ENCODE data around the gene MYOZ3. TPM values are rescaled to one million over a fixed set of nuclear protein-coding genes. Genes with fewer than 3 reads are reported as not detected.

The MYOZ3 gene
- total RNA-seq, 1 experiment from 2014 or later, result 0.10 TPM

DNA sequence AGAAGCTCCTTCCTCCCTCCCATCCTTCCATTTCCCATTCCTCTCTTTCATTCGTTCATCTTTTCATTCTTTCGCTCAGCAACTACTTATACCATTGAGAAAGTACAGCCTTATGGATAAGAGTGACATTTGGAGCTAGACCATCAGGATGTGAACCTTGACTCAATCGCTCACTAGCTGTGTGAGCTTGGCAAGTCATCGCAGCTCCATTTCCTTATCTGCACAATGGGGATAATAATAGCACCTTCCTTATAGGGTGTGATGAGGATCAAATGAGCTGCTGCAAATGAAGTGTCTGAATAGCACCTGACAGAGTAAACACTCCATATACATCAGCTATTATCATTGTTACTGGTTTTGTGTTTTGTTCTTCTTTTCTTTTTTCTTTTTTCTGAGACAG lies 48.6 kb upstream of the MYOZ3 start:
- DNase-seq (ENCODE audit: low read depth, low spot score) (no peak), ATAC-seq (no peak)
- BruUV-seq (replicated peaks), result no TSS peak
- TF ChIP-seq, protein P1, sequence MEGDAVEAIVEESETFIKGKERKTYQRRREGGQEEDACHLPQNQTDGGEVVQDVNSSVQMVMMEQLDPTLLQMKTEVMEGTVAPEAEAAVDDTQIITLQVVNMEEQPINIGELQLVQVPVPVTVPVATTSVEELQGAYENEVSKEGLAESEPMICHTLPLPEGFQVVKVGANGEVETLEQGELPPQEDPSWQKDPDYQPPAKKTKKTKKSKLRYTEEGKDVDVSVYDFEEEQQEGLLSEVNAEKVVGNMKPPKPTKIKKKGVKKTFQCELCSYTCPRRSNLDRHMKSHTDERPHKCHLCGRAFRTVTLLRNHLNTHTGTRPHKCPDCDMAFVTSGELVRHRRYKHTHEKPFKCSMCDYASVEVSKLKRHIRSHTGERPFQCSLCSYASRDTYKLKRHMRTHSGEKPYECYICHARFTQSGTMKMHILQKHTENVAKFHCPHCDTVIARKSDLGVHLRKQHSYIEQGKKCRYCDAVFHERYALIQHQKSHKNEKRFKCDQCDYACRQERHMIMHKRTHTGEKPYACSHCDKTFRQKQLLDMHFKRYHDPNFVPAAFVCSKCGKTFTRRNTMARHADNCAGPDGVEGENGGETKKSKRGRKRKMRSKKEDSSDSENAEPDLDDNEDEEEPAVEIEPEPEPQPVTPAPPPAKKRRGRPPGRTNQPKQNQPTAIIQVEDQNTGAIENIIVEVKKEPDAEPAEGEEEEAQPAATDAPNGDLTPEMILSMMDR (IDR thresholded peaks at IDR 0.05 in 2 of 3, conservative IDR thresholded peaks at IDR 0.05 in 1 of 3; ENCODE audit: borderline replicate concordance in 1 of 3, insufficient read depth in 1 of 3, low read depth in 2 of 3, low read length in 2 of 3), result no peak
- TF ChIP-seq JUND (IDR thresholded peaks at IDR 0.05), result no peak
- TF ChIP-seq ZNF274 (IDR thresholded peaks at IDR 0.05; ENCODE audit: low read depth, low read length), result no peak
- TF ChIP-seq, protein P2, sequence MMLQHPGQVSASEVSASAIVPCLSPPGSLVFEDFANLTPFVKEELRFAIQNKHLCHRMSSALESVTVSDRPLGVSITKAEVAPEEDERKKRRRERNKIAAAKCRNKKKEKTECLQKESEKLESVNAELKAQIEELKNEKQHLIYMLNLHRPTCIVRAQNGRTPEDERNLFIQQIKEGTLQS (IDR thresholded peaks at IDR 0.05), result no peak
- TF ChIP-seq, protein P3, sequence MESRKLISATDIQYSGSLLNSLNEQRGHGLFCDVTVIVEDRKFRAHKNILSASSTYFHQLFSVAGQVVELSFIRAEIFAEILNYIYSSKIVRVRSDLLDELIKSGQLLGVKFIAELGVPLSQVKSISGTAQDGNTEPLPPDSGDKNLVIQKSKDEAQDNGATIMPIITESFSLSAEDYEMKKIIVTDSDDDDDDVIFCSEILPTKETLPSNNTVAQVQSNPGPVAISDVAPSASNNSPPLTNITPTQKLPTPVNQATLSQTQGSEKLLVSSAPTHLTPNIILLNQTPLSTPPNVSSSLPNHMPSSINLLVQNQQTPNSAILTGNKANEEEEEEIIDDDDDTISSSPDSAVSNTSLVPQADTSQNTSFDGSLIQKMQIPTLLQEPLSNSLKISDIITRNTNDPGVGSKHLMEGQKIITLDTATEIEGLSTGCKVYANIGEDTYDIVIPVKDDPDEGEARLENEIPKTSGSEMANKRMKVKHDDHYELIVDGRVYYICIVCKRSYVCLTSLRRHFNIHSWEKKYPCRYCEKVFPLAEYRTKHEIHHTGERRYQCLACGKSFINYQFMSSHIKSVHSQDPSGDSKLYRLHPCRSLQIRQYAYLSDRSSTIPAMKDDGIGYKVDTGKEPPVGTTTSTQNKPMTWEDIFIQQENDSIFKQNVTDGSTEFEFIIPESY (IDR thresholded peaks at IDR 0.05; ENCODE audit: extremely low read depth, insufficient replicate concordance, low read length), result no peak
- no peak for TF ChIP-seq POLR2A (IDR thresholded peaks at IDR 0.05; ENCODE audit: borderline replicate concordance, extremely low read depth, insufficient read depth, insufficient read length)
- no peak for TF ChIP-seq ELF1 (IDR thresholded peaks at IDR 0.05; ENCODE audit: borderline replicate concordance, low read depth)
- no peak for TF ChIP-seq ZFX (IDR thresholded peaks at IDR 0.05)
- no peak for TF ChIP-seq SP1 (IDR thresholded peaks at IDR 0.05; ENCODE audit: low read depth)
- no peak for TF ChIP-seq SIN3A (IDR thresholded peaks at IDR 0.05; ENCODE audit: low read depth)
- TF ChIP-seq EGR1 (IDR thresholded peaks at IDR 0.05; ENCODE audit: low read depth), result no peak
- TF ChIP-seq, protein P4, sequence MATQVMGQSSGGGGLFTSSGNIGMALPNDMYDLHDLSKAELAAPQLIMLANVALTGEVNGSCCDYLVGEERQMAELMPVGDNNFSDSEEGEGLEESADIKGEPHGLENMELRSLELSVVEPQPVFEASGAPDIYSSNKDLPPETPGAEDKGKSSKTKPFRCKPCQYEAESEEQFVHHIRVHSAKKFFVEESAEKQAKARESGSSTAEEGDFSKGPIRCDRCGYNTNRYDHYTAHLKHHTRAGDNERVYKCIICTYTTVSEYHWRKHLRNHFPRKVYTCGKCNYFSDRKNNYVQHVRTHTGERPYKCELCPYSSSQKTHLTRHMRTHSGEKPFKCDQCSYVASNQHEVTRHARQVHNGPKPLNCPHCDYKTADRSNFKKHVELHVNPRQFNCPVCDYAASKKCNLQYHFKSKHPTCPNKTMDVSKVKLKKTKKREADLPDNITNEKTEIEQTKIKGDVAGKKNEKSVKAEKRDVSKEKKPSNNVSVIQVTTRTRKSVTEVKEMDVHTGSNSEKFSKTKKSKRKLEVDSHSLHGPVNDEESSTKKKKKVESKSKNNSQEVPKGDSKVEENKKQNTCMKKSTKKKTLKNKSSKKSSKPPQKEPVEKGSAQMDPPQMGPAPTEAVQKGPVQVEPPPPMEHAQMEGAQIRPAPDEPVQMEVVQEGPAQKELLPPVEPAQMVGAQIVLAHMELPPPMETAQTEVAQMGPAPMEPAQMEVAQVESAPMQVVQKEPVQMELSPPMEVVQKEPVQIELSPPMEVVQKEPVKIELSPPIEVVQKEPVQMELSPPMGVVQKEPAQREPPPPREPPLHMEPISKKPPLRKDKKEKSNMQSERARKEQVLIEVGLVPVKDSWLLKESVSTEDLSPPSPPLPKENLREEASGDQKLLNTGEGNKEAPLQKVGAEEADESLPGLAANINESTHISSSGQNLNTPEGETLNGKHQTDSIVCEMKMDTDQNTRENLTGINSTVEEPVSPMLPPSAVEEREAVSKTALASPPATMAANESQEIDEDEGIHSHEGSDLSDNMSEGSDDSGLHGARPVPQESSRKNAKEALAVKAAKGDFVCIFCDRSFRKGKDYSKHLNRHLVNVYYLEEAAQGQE (IDR thresholded peaks at IDR 0.05; ENCODE audit: low read depth), result no peak
- TF ChIP-seq CEBPB (IDR thresholded peaks at IDR 0.05; ENCODE audit: low read depth), result no peak
- no peak for TF ChIP-seq EZH2phosphoT487 (IDR thresholded peaks at IDR 0.05; ENCODE audit: borderline replicate concordance)
- no peak for TF ChIP-seq POLR2AphosphoS5 (IDR thresholded peaks at IDR 0.05; ENCODE audit: low read depth, low read length)
- no peak for TF ChIP-seq SRF (IDR thresholded peaks at IDR 0.05; ENCODE audit: low read depth)
- no peak for TF ChIP-seq TCF7L2 (IDR thresholded peaks at IDR 0.05; ENCODE audit: borderline replicate concordance, extremely low read depth, insufficient read depth, insufficient read length)
- TF ChIP-seq FOSL1 (IDR thresholded peaks at IDR 0.05; ENCODE audit: low read depth), result no peak
- no peak for TF ChIP-seq RAD21 (IDR thresholded peaks at IDR 0.05; ENCODE audit: low read depth)
- H3K9ac ChIP-seq (ENCODE audit: low read length), result no peak overlapping the region
- no peaks in the 10 kb centered on the region for H3K36me3 ChIP-seq (ENCODE audit: control insufficient read depth in 1 of 2, insufficient read depth in 2 of 2, low read length in 2 of 2)
- intact Hi-C loops (cut with micrococcal nuclease), result no loop called here
- no peak overlapping the region for H2AFZ ChIP-seq (ENCODE audit: low read depth, low read length, poor library complexity, severe bottlenecking)
- no peak overlapping the region for H3K4me2 ChIP-seq (ENCODE audit: low read length)
- no peak overlapping the region for H3K4me3 ChIP-seq (replicated peaks in 1 of 2; ENCODE audit: low read depth in 1 of 2, low read length in 2 of 2)
- H3K27me3 ChIP-seq (ENCODE audit: insufficient read depth, low read length), result no peaks in the 10 kb centered on the region
- no peaks in the 10 kb centered on the region for H4K20me1 ChIP-seq (ENCODE audit: insufficient read depth)
- CTCF ChIA-PET, result interaction anchor here (0.7 kb wide), 1 partner anchor 53 kb away, joined by 3 read pairs; no protein-coding TSS in a partner anchor
- no peaks in the 10 kb centered on the region for H3K9me2 ChIP-seq (ENCODE audit: insufficient read depth)
- no peak overlapping the region for H3K27ac ChIP-seq (ENCODE audit: low read depth, low read length)
- RAD21 ChIA-PET (ENCODE audit: low non-redundant PET in 1 of 2, low total read pairs in 2 of 2, uncharacterized antibody in 2 of 2, unreplicated experiment in 2 of 2), result no interaction called here
- POLR2A ChIA-PET, result no interaction called here
- H3K4me1 ChIP-seq (ENCODE audit: control insufficient read depth in 1 of 2, insufficient read depth in 2 of 2, low read length in 2 of 2), result peaks cover 29 to 35% of the 10 kb centered on the region in 2 experiments
- H3K79me2 ChIP-seq (ENCODE audit: insufficient read depth, low read length), result no peaks in the 10 kb centered on the region
- no peaks in the 10 kb centered on the region for H3K9me3 ChIP-seq (ENCODE audit: control insufficient read depth in 1 of 2, insufficient read depth in 1 of 2, low read depth in 1 of 2, low read length in 2 of 2)

Measured in HCT116 (cell line).